ENCODE data around the gene ARHGAP4. TPM values are rescaled to one million over a fixed set of nuclear protein-coding genes. Genes with fewer than 3 reads are reported as not detected.

The ARHGAP4 gene
- total RNA-seq, 1 donor from 2014 or later = 135 TPM

GRCh38 chrX:153871946-153872878 lies 53.9 kb downstream of the ARHGAP4 start:
- intact Hi-C loops (cut with micrococcal nuclease) = no loop called here
- no peaks in the 10 kb centered on the region for H3K9me3 Mint-ChIP-seq
- H3K36me3 Mint-ChIP-seq (ENCODE audit: low read depth) = no peaks in the 10 kb centered on the region
- no peak overlapping the region for H3K27ac Mint-ChIP-seq
- DNase-seq (ENCODE audit: low spot score) = no peak
- no peak overlapping the region for H3K4me3 Mint-ChIP-seq (ENCODE audit: low read depth)
- H3K27me3 Mint-ChIP-seq (ENCODE audit: low read depth) = peaks cover 8% of the 10 kb centered on the region
- no peaks in the 10 kb centered on the region for H3K4me1 Mint-ChIP-seq (ENCODE audit: low read depth)

- Mint-ChIP-seq H3K4me3 (ENCODE audit: low read depth) (no peak overlapping the region), H3K4me1 (ENCODE audit: low read depth) (no peaks in the 10 kb centered on the region), H3K9me3 (no peaks in the 10 kb centered on the region), H3K36me3 (ENCODE audit: low read depth) (no peaks in the 10 kb centered on the region), H3K27me3 (ENCODE audit: low read depth) (peaks cover 8% of the 10 kb centered on the region), H3K27ac (no peak overlapping the region)
- DNase-seq (ENCODE audit: low spot score) = no peak
- intact Hi-C loops (cut with micrococcal nuclease) = no loop called here
Observed at GRCh38 chrX:153871451-153871850, 54.6 kb downstream of the ARHGAP4 start.

- Mint-ChIP-seq H3K4me1 (ENCODE audit: low read depth) (no peaks in the 10 kb centered on the region), H3K36me3 (ENCODE audit: low read depth) (no peaks in the 10 kb centered on the region), H3K27me3 (ENCODE audit: low read depth) (peaks cover 3% of the 10 kb centered on the region), H3K9me3 (no peaks in the 10 kb centered on the region), H3K4me3 (ENCODE audit: low read depth) (no peak overlapping the region), H3K27ac (no peak overlapping the region)
- DNase-seq (ENCODE audit: low spot score) = no peak
- intact Hi-C loops (cut with micrococcal nuclease) = no loop called here
Observed at GRCh38 chrX:153870791-153871360, 55.2 kb downstream of the ARHGAP4 start.

- Mint-ChIP-seq H3K4me3 (ENCODE audit: low read depth) (no peak overlapping the region), H3K27me3 (ENCODE audit: low read depth) (peaks cover 3% of the 10 kb centered on the region), H3K9me3 (no peaks in the 10 kb centered on the region), H3K27ac (no peak overlapping the region), H3K4me1 (ENCODE audit: low read depth) (no peaks in the 10 kb centered on the region), H3K36me3 (ENCODE audit: low read depth) (no peaks in the 10 kb centered on the region)
- intact Hi-C loops (cut with micrococcal nuclease) = no loop called here
- no peak for DNase-seq (ENCODE audit: low spot score)
Observed at GRCh38 chrX:153870288-153870690, 55.8 kb downstream of the ARHGAP4 start.

GRCh38 chrX:153869473-153870287 lies 56.4 kb downstream of the ARHGAP4 start:
- intact Hi-C loops (cut with micrococcal nuclease) = no loop called here

DNA sequence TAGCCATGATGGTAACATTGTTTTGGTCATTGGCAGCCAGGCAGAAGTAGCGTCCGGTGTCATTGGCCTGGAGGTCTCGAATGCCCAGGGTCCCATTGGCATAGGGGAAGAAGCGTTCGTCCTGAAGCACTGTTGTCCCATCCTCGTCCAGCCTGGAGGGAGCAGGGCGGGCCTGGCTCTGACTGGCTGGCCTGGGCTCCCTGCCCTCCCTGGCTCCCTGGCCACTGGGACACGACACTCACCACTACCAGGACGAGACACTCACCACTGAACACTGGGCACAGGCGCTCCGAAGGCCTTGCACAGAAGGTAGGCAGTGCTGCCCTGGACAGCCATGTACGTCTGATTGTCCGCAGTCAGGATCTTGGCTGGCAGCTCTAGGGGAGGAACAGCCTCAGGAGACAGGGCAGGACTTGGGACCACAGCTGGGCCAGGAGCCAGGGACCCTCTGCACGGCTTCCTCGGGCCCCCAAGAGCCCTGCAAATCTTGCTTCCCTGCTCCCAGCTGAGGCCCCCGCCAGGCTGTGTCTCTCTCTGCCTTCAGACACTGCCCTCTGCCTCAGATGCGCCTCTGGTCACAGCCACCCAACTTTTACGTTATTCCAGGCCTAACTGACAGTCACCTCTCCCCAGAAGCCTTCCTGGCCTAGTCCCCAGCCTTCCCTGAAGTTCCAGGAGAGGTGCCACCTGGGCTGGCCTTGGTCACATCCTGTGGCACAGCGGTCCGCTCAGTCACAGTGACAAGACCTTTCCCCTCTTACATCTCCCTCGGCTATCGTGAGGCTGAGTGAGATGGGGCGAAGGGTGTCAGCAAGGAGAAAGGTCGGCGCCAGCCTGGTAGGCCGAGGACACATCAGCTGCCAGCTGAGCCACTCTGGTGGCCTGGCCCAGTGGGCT lies 57.2 kb downstream of the ARHGAP4 start:
- Mint-ChIP-seq H3K9me3 (no peaks in the 10 kb centered on the region), H3K36me3 (ENCODE audit: low read depth) (no peaks in the 10 kb centered on the region), H3K4me1 (ENCODE audit: low read depth) (no peaks in the 10 kb centered on the region), H3K27ac (no peak overlapping the region), H3K27me3 (ENCODE audit: low read depth) (no peaks in the 10 kb centered on the region), H3K4me3 (ENCODE audit: low read depth) (no peak overlapping the region)
- DNase-seq (ENCODE audit: low spot score) = no peak
- intact Hi-C loops (cut with micrococcal nuclease) = no loop called here

More at GRCh38 chrX:153869473-153870287, 56.4 kb downstream of the ARHGAP4 start:
- Mint-ChIP-seq H3K27ac (no peak overlapping the region), H3K9me3 (no peaks in the 10 kb centered on the region), H3K27me3 (ENCODE audit: low read depth) (peaks cover under 1% of the 10 kb centered on the region), H3K4me1 (ENCODE audit: low read depth) (no peaks in the 10 kb centered on the region), H3K36me3 (ENCODE audit: low read depth) (no peaks in the 10 kb centered on the region), H3K4me3 (ENCODE audit: low read depth) (no peak overlapping the region)
- DNase-seq (ENCODE audit: low spot score) = no peak

- H3K27me3 Mint-ChIP-seq (ENCODE audit: low read depth) = no peaks in the 10 kb centered on the region
- no peaks in the 10 kb centered on the region for H3K4me1 Mint-ChIP-seq (ENCODE audit: low read depth)
- no peaks in the 10 kb centered on the region for H3K36me3 Mint-ChIP-seq (ENCODE audit: low read depth)
- H3K27ac Mint-ChIP-seq = no peak overlapping the region
- H3K9me3 Mint-ChIP-seq = no peaks in the 10 kb centered on the region
- DNase-seq (ENCODE audit: low spot score) = no peak
- no peak overlapping the region for H3K4me3 Mint-ChIP-seq (ENCODE audit: low read depth)
- intact Hi-C loops (cut with micrococcal nuclease) = no loop called here
Observed at GRCh38 chrX:153867671-153868070, 58.4 kb downstream of the ARHGAP4 start.

GRCh38 chrX:153867139-153867538 lies 58.9 kb downstream of the ARHGAP4 start:
- no peak for DNase-seq (ENCODE audit: low spot score)
- H3K9me3 Mint-ChIP-seq = no peaks in the 10 kb centered on the region
- no peaks in the 10 kb centered on the region for H3K36me3 Mint-ChIP-seq (ENCODE audit: low read depth)
- no peak overlapping the region for H3K4me3 Mint-ChIP-seq (ENCODE audit: low read depth)
- no peaks in the 10 kb centered on the region for H3K4me1 Mint-ChIP-seq (ENCODE audit: low read depth)
- no peak overlapping the region for H3K27ac Mint-ChIP-seq
- intact Hi-C loops (cut with micrococcal nuclease) = no loop called here
- no peaks in the 10 kb centered on the region for H3K27me3 Mint-ChIP-seq (ENCODE audit: low read depth)

- no peaks in the 10 kb centered on the region for H3K9me3 Mint-ChIP-seq
- H3K4me1 Mint-ChIP-seq (ENCODE audit: low read depth) = no peaks in the 10 kb centered on the region
- no peak overlapping the region for H3K27ac Mint-ChIP-seq
- intact Hi-C loops (cut with micrococcal nuclease) = no loop called here
- H3K4me3 Mint-ChIP-seq (ENCODE audit: low read depth) = no peak overlapping the region
- no peaks in the 10 kb centered on the region for H3K36me3 Mint-ChIP-seq (ENCODE audit: low read depth)
- no peaks in the 10 kb centered on the region for H3K27me3 Mint-ChIP-seq (ENCODE audit: low read depth)
- DNase-seq (ENCODE audit: low spot score) = no peak
Observed at GRCh38 chrX:153866302-153867019, 59.6 kb downstream of the ARHGAP4 start.

DNA sequence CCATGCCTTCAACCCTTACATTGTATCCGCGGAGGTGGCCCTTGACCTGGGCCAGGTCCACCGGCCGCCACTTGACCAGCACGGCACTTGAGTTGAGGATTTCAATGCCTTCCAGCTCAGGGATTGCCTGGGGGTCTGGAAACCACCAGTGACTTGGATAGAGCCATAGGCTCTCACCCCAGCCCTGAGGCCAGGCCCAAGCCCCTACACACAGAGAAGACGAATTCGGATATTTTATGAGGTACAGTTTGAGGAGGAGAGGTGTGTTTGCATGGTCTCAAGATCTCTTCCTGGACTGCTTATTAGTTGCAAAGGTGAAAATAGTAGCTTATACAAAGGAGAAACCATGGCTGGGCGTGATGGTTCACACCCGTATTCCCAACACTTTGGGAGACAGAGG lies 60.4 kb downstream of the ARHGAP4 start:
- no peaks in the 10 kb centered on the region for H3K27me3 Mint-ChIP-seq (ENCODE audit: low read depth)
- intact Hi-C loops (cut with micrococcal nuclease) = no loop called here
- no peaks in the 10 kb centered on the region for H3K9me3 Mint-ChIP-seq
- no peaks in the 10 kb centered on the region for H3K36me3 Mint-ChIP-seq (ENCODE audit: low read depth)
- H3K27ac Mint-ChIP-seq = no peak overlapping the region
- no peak for DNase-seq (ENCODE audit: low spot score)
- H3K4me3 Mint-ChIP-seq (ENCODE audit: low read depth) = no peak overlapping the region
- no peaks in the 10 kb centered on the region for H3K4me1 Mint-ChIP-seq (ENCODE audit: low read depth)

DNA sequence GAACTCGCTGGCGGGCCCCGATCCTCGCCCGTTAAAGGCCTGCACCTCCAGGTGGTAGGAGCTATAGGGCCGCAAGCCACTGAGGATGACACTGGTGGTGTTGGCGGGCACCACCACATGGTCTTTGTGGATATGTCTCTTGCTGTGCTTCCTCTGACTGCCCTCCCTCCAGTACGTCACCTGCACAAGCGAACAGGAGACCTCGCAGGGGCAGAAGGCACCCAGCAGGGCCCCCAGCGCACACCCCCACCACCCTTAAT lies 60.8 kb downstream of the ARHGAP4 start:
- Mint-ChIP-seq H3K4me1 (ENCODE audit: low read depth) (no peaks in the 10 kb centered on the region), H3K36me3 (ENCODE audit: low read depth) (no peaks in the 10 kb centered on the region), H3K4me3 (ENCODE audit: low read depth) (no peak overlapping the region), H3K27me3 (ENCODE audit: low read depth) (no peaks in the 10 kb centered on the region), H3K9me3 (no peaks in the 10 kb centered on the region), H3K27ac (no peak overlapping the region)
- intact Hi-C loops (cut with micrococcal nuclease) = no loop called here
- DNase-seq (ENCODE audit: low spot score) = no peak
